Neural progenitor cell (in vitro differentiated cells): Measurements from ENCODE around the gene RMI2. TPM values are rescaled to one million over a fixed set of nuclear protein-coding genes. Genes with fewer than 3 reads are reported as not detected.

ENCODE experiments used
- DNase-seq: peaks from one replicate; pipeline ENCODE4 v3.0.0-alpha.2; 2016; ENCODE audit warnings: low spot score
- H2AFZ ChIP-seq: fragments of 200-600 bp; sonication (generic); replicated peaks from 2 replicates; pipeline ENCODE4 v1.6.1; 2016; ENCODE audit warnings: antibody characterized with exemption
- H3F3A ChIP-seq: fragments of 200-600 bp; sonication (generic); 2 replicates; pipeline ENCODE4 v1.6.1; 2016; ENCODE audit warnings: antibody characterized with exemption, low read depth
- H3K27ac ChIP-seq: fragments of 200-600 bp; sonication (generic); 2 replicates; pipeline ENCODE4 v1.5.1; 2016; ENCODE audit warnings: mild to moderate bottlenecking
- H3K27me3 ChIP-seq: fragments of 200-600 bp; sonication (generic); 2 replicates; pipeline ENCODE4 v1.6.1; 2016; ENCODE audit warnings: mild to moderate bottlenecking, moderate library complexity
- H3K36me3 ChIP-seq: fragments of 200-600 bp; sonication (generic); 2 replicates; pipeline ENCODE4 v1.5.1; 2016
- H3K4me1 ChIP-seq: fragments of 200-600 bp; sonication (generic); 2 replicates; pipeline ENCODE4 v1.6.1; 2016; ENCODE audit warnings: mixed run types
- H3K4me2 ChIP-seq: fragments of 200-600 bp; sonication (generic); 2 replicates; pipeline ENCODE4 v1.6.1; 2016
- H3K4me3 ChIP-seq: fragments of 200-600 bp; sonication (generic); 2 replicates; pipeline ENCODE4 v1.5.1; 2016
- H3K79me2 ChIP-seq: fragments of 200-600 bp; sonication (generic); 2 replicates; pipeline ENCODE4 v1.6.1; 2016; ENCODE audit warnings: low read depth
- H3K9ac ChIP-seq: fragments of 200-600 bp; sonication (generic); 2 replicates; pipeline ENCODE4 v1.6.1; 2016
- H3K9me3 ChIP-seq: fragments of 200-600 bp; sonication (generic); 2 replicates; pipeline ENCODE4 v1.5.1; 2016; ENCODE audit warnings: low read depth
- H4K20me1 ChIP-seq: fragments of 200-600 bp; sonication (generic); 2 replicates; pipeline ENCODE4 v1.6.1; 2016; ENCODE audit warnings: low read depth
- H3K27ac Mint-ChIP-seq: 3 replicates; pipeline ENCODE4 v1.8.0; 2021; ENCODE audit warnings: mixed read lengths
- H3K27me3 Mint-ChIP-seq: 2 replicates; pipeline ENCODE4 v1.8.0; 2022; ENCODE audit warnings: low read depth, mild to moderate bottlenecking, inconsistent platforms, moderate library complexity, mixed read lengths; ENCODE audit not compliant: insufficient read depth
- H3K36me3 Mint-ChIP-seq: 3 replicates; pipeline ENCODE4 v1.8.0; 2021; ENCODE audit warnings: mixed read lengths
- H3K4me1 Mint-ChIP-seq: 3 replicates; pipeline ENCODE4 v1.8.0; 2021; ENCODE audit warnings: mixed read lengths
- H3K4me3 Mint-ChIP-seq: 3 replicates; pipeline ENCODE4 v1.8.0; 2021; ENCODE audit warnings: mild to moderate bottlenecking, moderate library complexity, mixed read lengths
- H3K9me3 Mint-ChIP-seq: 3 replicates; pipeline ENCODE4 v1.8.0; 2020; ENCODE audit warnings: mixed read lengths
- EZH2 ChIP-seq: fragments of 200-600 bp; sonication (generic); IDR thresholded peaks from 2 replicates; pipeline ENCODE4 v1.6.1; 2017; ENCODE audit warnings: antibody characterized with exemption, mild to moderate bottlenecking, moderate library complexity
- EZH2phosphoT487 ChIP-seq: fragments of 200-600 bp; sonication (generic); IDR thresholded peaks from 2 replicates; pipeline ENCODE4 v1.6.1; 2017; ENCODE audit warnings: antibody characterized with exemption
- total RNA-seq: library from RNA; depleted of rRNA; stranded (reverse); fragments of >200 nt; gene quantifications from 2 replicates; pipeline ENCODE4 v1.2.3, GENCODE V29; 2015; ENCODE audit warnings: low replicate concordance
- TF ChIP-seq, protein P1 (sequence below): fragments of 200-600 bp; sonication (generic); IDR thresholded peaks from 2 replicates; pipeline ENCODE4 v1.5.1; 2017; ENCODE audit warnings: antibody characterized with exemption, mild to moderate bottlenecking

The RMI2 gene
- total RNA-seq, 1 donor from 2014 or later = 68.6 TPM

GRCh38 chr16:11393861-11394592 is 48.8 kb downstream of the RMI2 start:
- Histone ChIP-seq H3K4me2 (no peak overlapping the region), H2AFZ (no peak overlapping the region), H4K20me1 (no peaks in the 10 kb centered on the region), H3K4me3 (no peak overlapping the region), H3K27ac (no peak overlapping the region), H3F3A (no peaks in the 10 kb centered on the region), H3K4me1 (peaks cover 11% of the 10 kb centered on the region), H3K36me3 (no peaks in the 10 kb centered on the region), H3K9ac (no peak overlapping the region), H3K9me3 (no peaks in the 10 kb centered on the region), H3K27me3 (no peaks in the 10 kb centered on the region), H3K79me2 (no peaks in the 10 kb centered on the region)
- no peak for TF ChIP-seq EZH2
- no peak for TF ChIP-seq EZH2phosphoT487
- Mint-ChIP-seq H3K27me3 (peaks cover 7% of the 10 kb centered on the region), H3K4me3 (no peak overlapping the region), H3K36me3 (no peaks in the 10 kb centered on the region), H3K27ac (no peak overlapping the region), H3K4me1 (peaks cover 21% of the 10 kb centered on the region), H3K9me3 (no peaks in the 10 kb centered on the region)
- no peak for DNase-seq

GRCh38 chr16:11394593-11394960 is 49.3 kb downstream of the RMI2 start:
- no peak overlapping the region for H3K9ac ChIP-seq
- no peak overlapping the region for H3K4me2 ChIP-seq
- Mint-ChIP-seq H3K4me3 (no peak overlapping the region), H3K9me3 (no peaks in the 10 kb centered on the region), H3K4me1 (peaks cover 19% of the 10 kb centered on the region), H3K27ac (no peak overlapping the region), H3K36me3 (no peaks in the 10 kb centered on the region), H3K27me3 (peaks cover 7% of the 10 kb centered on the region)
- no peak overlapping the region for H3K4me3 ChIP-seq
- H3K4me1 ChIP-seq = peaks cover 11% of the 10 kb centered on the region
- H4K20me1 ChIP-seq = no peaks in the 10 kb centered on the region
- TF ChIP-seq EZH2phosphoT487 = no peak
- TF ChIP-seq EZH2 = no peak
- TF ChIP-seq, protein P1, sequence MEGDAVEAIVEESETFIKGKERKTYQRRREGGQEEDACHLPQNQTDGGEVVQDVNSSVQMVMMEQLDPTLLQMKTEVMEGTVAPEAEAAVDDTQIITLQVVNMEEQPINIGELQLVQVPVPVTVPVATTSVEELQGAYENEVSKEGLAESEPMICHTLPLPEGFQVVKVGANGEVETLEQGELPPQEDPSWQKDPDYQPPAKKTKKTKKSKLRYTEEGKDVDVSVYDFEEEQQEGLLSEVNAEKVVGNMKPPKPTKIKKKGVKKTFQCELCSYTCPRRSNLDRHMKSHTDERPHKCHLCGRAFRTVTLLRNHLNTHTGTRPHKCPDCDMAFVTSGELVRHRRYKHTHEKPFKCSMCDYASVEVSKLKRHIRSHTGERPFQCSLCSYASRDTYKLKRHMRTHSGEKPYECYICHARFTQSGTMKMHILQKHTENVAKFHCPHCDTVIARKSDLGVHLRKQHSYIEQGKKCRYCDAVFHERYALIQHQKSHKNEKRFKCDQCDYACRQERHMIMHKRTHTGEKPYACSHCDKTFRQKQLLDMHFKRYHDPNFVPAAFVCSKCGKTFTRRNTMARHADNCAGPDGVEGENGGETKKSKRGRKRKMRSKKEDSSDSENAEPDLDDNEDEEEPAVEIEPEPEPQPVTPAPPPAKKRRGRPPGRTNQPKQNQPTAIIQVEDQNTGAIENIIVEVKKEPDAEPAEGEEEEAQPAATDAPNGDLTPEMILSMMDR = no peak
- no peaks in the 10 kb centered on the region for H3K27me3 ChIP-seq
- no peaks in the 10 kb centered on the region for H3K79me2 ChIP-seq
- no peak overlapping the region for H3K27ac ChIP-seq
- H2AFZ ChIP-seq = no peak overlapping the region
- no peak for DNase-seq
- H3K36me3 ChIP-seq = no peaks in the 10 kb centered on the region
- H3F3A ChIP-seq = no peaks in the 10 kb centered on the region
- no peaks in the 10 kb centered on the region for H3K9me3 ChIP-seq

- Histone ChIP-seq H3F3A (no peaks in the 10 kb centered on the region), H3K27me3 (no peaks in the 10 kb centered on the region), H3K9me3 (no peaks in the 10 kb centered on the region), H3K36me3 (no peaks in the 10 kb centered on the region), H4K20me1 (no peaks in the 10 kb centered on the region), H3K4me3 (no peak overlapping the region), H3K79me2 (no peaks in the 10 kb centered on the region), H3K9ac (no peak overlapping the region), H3K27ac (no peak overlapping the region), H2AFZ (no peak overlapping the region), H3K4me2 (no peak overlapping the region), H3K4me1 (peaks cover 10% of the 10 kb centered on the region)
- peaks cover 17% of the 10 kb centered on the region for H3K4me1 Mint-ChIP-seq
- no peak overlapping the region for H3K4me3 Mint-ChIP-seq
- no peaks in the 10 kb centered on the region for H3K9me3 Mint-ChIP-seq
- no peak for DNase-seq
- H3K27ac Mint-ChIP-seq = no peak overlapping the region
- no peaks in the 10 kb centered on the region for H3K36me3 Mint-ChIP-seq
- TF ChIP-seq EZH2 (no peak), EZH2phosphoT487 (no peak)
- TF ChIP-seq, protein P1 = no peak
- peaks cover 7% of the 10 kb centered on the region for H3K27me3 Mint-ChIP-seq
Measured at GRCh38 chr16:11395008-11395948, 50.0 kb downstream of the RMI2 start.

- no peak overlapping the region for H3K4me3 ChIP-seq
- peaks cover 7% of the 10 kb centered on the region for H3K27me3 Mint-ChIP-seq
- H3K36me3 ChIP-seq = no peaks in the 10 kb centered on the region
- H4K20me1 ChIP-seq = no peaks in the 10 kb centered on the region
- no peak for TF ChIP-seq EZH2
- TF ChIP-seq, protein P1 = no peak
- TF ChIP-seq EZH2phosphoT487 = no peak
- H3K9ac ChIP-seq = no peak overlapping the region
- no peak overlapping the region for H3K4me3 Mint-ChIP-seq
- no peaks in the 10 kb centered on the region for H3K9me3 Mint-ChIP-seq
- H3K4me2 ChIP-seq = no peak overlapping the region
- H3K36me3 Mint-ChIP-seq = no peaks in the 10 kb centered on the region
- H3K27me3 ChIP-seq = no peaks in the 10 kb centered on the region
- H3K4me1 Mint-ChIP-seq = peaks cover 13% of the 10 kb centered on the region
- peaks cover 4% of the 10 kb centered on the region for H3K4me1 ChIP-seq
- no peaks in the 10 kb centered on the region for H3F3A ChIP-seq
- H3K27ac ChIP-seq = no peak overlapping the region
- no peak overlapping the region for H2AFZ ChIP-seq
- no peaks in the 10 kb centered on the region for H3K9me3 ChIP-seq
- no peak for DNase-seq
- no peak overlapping the region for H3K27ac Mint-ChIP-seq
- no peaks in the 10 kb centered on the region for H3K79me2 ChIP-seq
Measured at GRCh38 chr16:11395949-11396240, 50.6 kb downstream of the RMI2 start.
